B cell (primary cell): ENCODE measurements around the gene NECAB2.

Source experiments
- CTCF ChIP-seq: fragments of 200-600 bp; IDR thresholded peaks from one replicate; pipeline ENCODE4 v1.8.0; 2022; ENCODE audit warnings: antibody characterized with exemption, mild to moderate bottlenecking
- EZH2 ChIP-seq: IDR thresholded peaks from 2 replicates; pipeline ENCODE4 v1.6.1; 2012; ENCODE audit warnings: borderline replicate concordance, low read depth, mild to moderate bottlenecking, moderate library complexity, low read length; ENCODE audit not compliant: insufficient read depth, poor library complexity, severe bottlenecking

- TF ChIP-seq CTCF, result no peak
- no peak for TF ChIP-seq EZH2
Measured at GRCh38 chr16:83981799-83982198, 13.8 kb downstream of the NECAB2 start.
